IPS DF 6.9 (cell line): ENCODE measurements around the gene EFCAB14.

Source experiments
- DNase-seq: peaks from one replicate; pipeline ENCODE4 v3.0.0-alpha.2; 2013; ENCODE audit warnings: low read depth, low spot score
- H3K27ac ChIP-seq: one replicate; pipeline ENCODE4 v1.5.1; 2013; ENCODE audit warnings: low read length, control low read depth
- H3K27me3 ChIP-seq: 2 replicates; pipeline ENCODE4 v1.6.1; 2013; ENCODE audit warnings: mild to moderate bottlenecking, low read length; ENCODE audit not compliant: control insufficient read depth, insufficient read depth
- H3K36me3 ChIP-seq: 2 replicates; pipeline ENCODE4 v1.6.1; 2013; ENCODE audit warnings: low read length; ENCODE audit not compliant: control insufficient read depth, insufficient read depth
- H3K4me1 ChIP-seq: 2 replicates; pipeline ENCODE4 v1.6.1; 2013; ENCODE audit warnings: low read length; ENCODE audit not compliant: control insufficient read depth, insufficient read depth
- H3K4me3 ChIP-seq: 2 replicates; pipeline ENCODE4 v1.5.1; 2013; ENCODE audit warnings: mild to moderate bottlenecking, low read length
- H3K9me3 ChIP-seq: 2 replicates; pipeline ENCODE4 v1.6.1; 2013; ENCODE audit warnings: low read length, inconsistent platforms; ENCODE audit not compliant: control insufficient read depth, insufficient read depth
- WGBS: extraction: QIAGEN DNeasy Blood & Tissue Kit; methylation state at CpG from one replicate; pipeline ENCODE4 v1.1.7; 2013; ENCODE audit warnings: mixed read lengths, missing lambda C conversion rate; ENCODE audit not compliant: insufficient read length, insufficient coverage; 5-methylcytosine and 5-hydroxymethylcytosine counted together

Gene EFCAB14

GRCh38 chr1:46643368-46643775, 75.5 kb downstream of the EFCAB14 start:
- Histone ChIP-seq H3K4me1 (no peaks in the 10 kb centered on the region), H3K36me3 (no peaks in the 10 kb centered on the region; the same call in 1 of the 2 replicates), H3K4me3 (no peak overlapping the region), H3K9me3 (no peaks in the 10 kb centered on the region), H3K27ac (no peak overlapping the region), H3K27me3 (no peaks in the 10 kb centered on the region)
- DNase-seq = no peak

- Histone ChIP-seq H3K4me1 (no peaks in the 10 kb centered on the region), H3K27me3 (no peaks in the 10 kb centered on the region), H3K4me3 (no peak overlapping the region), H3K27ac (no peak overlapping the region), H3K9me3 (no peaks in the 10 kb centered on the region), H3K36me3 (no peaks in the 10 kb centered on the region; the same call in 1 of the 2 replicates)
- no peak for DNase-seq
These were observed 76.7 kb downstream of the EFCAB14 start for GRCh38 chr1:46642115-46642680.

- no peak for DNase-seq
- no peaks in the 10 kb centered on the region for H3K4me1 ChIP-seq
- peaks cover 3% of the 10 kb centered on the region; the same call in 1 of the 2 replicates for H3K36me3 ChIP-seq
- H3K9me3 ChIP-seq = no peaks in the 10 kb centered on the region
- WGBS = no CpG with 5 or more reads among the region's 1 CpG
- H3K27ac ChIP-seq = no peak overlapping the region
- no peaks in the 10 kb centered on the region for H3K27me3 ChIP-seq
- no peak overlapping the region for H3K4me3 ChIP-seq
These were observed 79.4 kb downstream of the EFCAB14 start for GRCh38 chr1:46639547-46639946.

GRCh38 chr1:46638921-46639320, 80.0 kb downstream of the EFCAB14 start:
- H3K27ac ChIP-seq = no peak overlapping the region

GRCh38 chr1:46637444-46638083, 81.3 kb downstream of the EFCAB14 start:
- no peak for DNase-seq
- Histone ChIP-seq H3K27me3 (no peaks in the 10 kb centered on the region), H3K9me3 (no peaks in the 10 kb centered on the region), H3K36me3 (peaks cover 3% of the 10 kb centered on the region; the same call in 1 of the 2 replicates), H3K27ac (no peak overlapping the region), H3K4me3 (no peak overlapping the region), H3K4me1 (no peaks in the 10 kb centered on the region)
- WGBS = no CpG with 5 or more reads among the region's 2 CpGs

More at GRCh38 chr1:46638921-46639320, 80.0 kb downstream of the EFCAB14 start:
- DNase-seq = no peak
- Histone ChIP-seq H3K36me3 (peaks cover 3% of the 10 kb centered on the region; the same call in 1 of the 2 replicates), H3K9me3 (no peaks in the 10 kb centered on the region), H3K4me3 (no peak overlapping the region), H3K27me3 (no peaks in the 10 kb centered on the region), H3K4me1 (no peaks in the 10 kb centered on the region)

GRCh38 chr1:46635205-46635604, 83.7 kb downstream of the EFCAB14 start:
- no peaks in the 10 kb centered on the region for H3K9me3 ChIP-seq
- no peaks in the 10 kb centered on the region for H3K27me3 ChIP-seq
- no peak for DNase-seq
- peaks cover 3% of the 10 kb centered on the region; the same call in 1 of the 2 replicates for H3K36me3 ChIP-seq
- H3K4me1 ChIP-seq = no peaks in the 10 kb centered on the region
- no peak overlapping the region for H3K4me3 ChIP-seq
- WGBS = no CpG with 5 or more reads among the region's 2 CpGs
- H3K27ac ChIP-seq = no peak overlapping the region

GRCh38 chr1:46630719-46631118, 88.2 kb downstream of the EFCAB14 start:
- Histone ChIP-seq H3K4me3 (no peak overlapping the region), H3K36me3 (peaks cover 3% of the 10 kb centered on the region; the same call in 1 of the 2 replicates), H3K9me3 (no peaks in the 10 kb centered on the region), H3K4me1 (no peaks in the 10 kb centered on the region), H3K27ac (no peak overlapping the region), H3K27me3 (no peaks in the 10 kb centered on the region)
- DNase-seq = no peak
- no CpG with 5 or more reads among the region's 2 CpGs for WGBS
